MG63 (cell line): Measurements from ENCODE around the gene DSPP. TPM values are rescaled to one million over a fixed set of nuclear protein-coding genes. Genes with fewer than 3 reads are reported as not detected.

Source experiments
- total RNA-seq: library from RNA; depleted of rRNA; stranded (reverse); fragments of >200 nt; shearing (Covaris generic); gene quantifications from 2 replicates; pipeline ENCODE4 v1.2.3, GENCODE V29; 2014; ENCODE audit warnings: low replicate concordance; rRNA removed

DSPP gene
- total RNA-seq, 1 experiment from 2014 or later = not detected

Other genes with a start within 250 kb of the DSPP start
- 6.6 and 15.5 TPM in 2 replicates for gene HSD17B11, start 217.3 kb upstream of the DSPP start, total RNA-seq
- 8.4 and 9.9 TPM in 2 replicates for gene NUDT9, start 186.0 kb upstream of the DSPP start, total RNA-seq
- not detected in 2 replicates for gene SPARCL1, start 79.2 kb upstream of the DSPP start, total RNA-seq
- not detected in 2 replicates for gene DMP1, start 41.8 kb downstream of the DSPP start, total RNA-seq
- not detected in 2 replicates for gene IBSP, start 191.0 kb downstream of the DSPP start, total RNA-seq
- not detected in 2 replicates for gene MEPE, start 224.4 kb downstream of the DSPP start, total RNA-seq